ENCODE results near the gene SCN5A. TPM values are rescaled to one million over a fixed set of nuclear protein-coding genes. Genes with fewer than 3 reads are reported as not detected.

Gene SCN5A
- polyA plus RNA-seq, 1 donor from 2014 or later = not detected

- Histone ChIP-seq H4K20me1 (ENCODE audit: insufficient read depth) (no peaks in the 10 kb centered on the region), H3K4me3 (ENCODE audit: low read length) (no peak overlapping the region), H3K79me2 (replicated peaks; ENCODE audit: insufficient read depth, low read length) (no peaks in the 10 kb centered on the region), H3K9ac (ENCODE audit: low read length) (no peak overlapping the region), H3K9me3 (ENCODE audit: low read length) (no peaks in the 10 kb centered on the region), H3F3A (ENCODE audit: insufficient read depth, low read length, poor library complexity, severe bottlenecking) (no peaks in the 10 kb centered on the region), H3K4me2 (ENCODE audit: low read length) (no peak overlapping the region), H3K9me2 (ENCODE audit: insufficient read depth, low read length) (no peaks in the 10 kb centered on the region), H3K27ac (ENCODE audit: low read length) (no peak overlapping the region), H2AFZ (ENCODE audit: low read depth, low read length) (no peak overlapping the region), H3K36me3 (ENCODE audit: insufficient read depth, low read length) (no peaks in the 10 kb centered on the region), H3K27me3 (ENCODE audit: insufficient read depth, low read depth, low read length) (no peaks in the 10 kb centered on the region)
- TF ChIP-seq EZH2 (IDR thresholded peaks at IDR 0.05; ENCODE audit: borderline replicate concordance, insufficient read depth, low read length, poor library complexity, severe bottlenecking) (no peak), MXI1 (conservative IDR thresholded peaks at IDR 0.05; ENCODE audit: poor library complexity, severe bottlenecking) (no peak), RAD21 (conservative IDR thresholded peaks at IDR 0.05) (no peak), REST (IDR thresholded peaks at IDR 0.05; ENCODE audit: borderline replicate concordance) (no peak), POLR2AphosphoS5 (IDR thresholded peaks at IDR 0.05) (no peak), EP300 (conservative IDR thresholded peaks at IDR 0.05; ENCODE audit: poor library complexity, severe bottlenecking) (no peak), SMC3 (conservative IDR thresholded peaks at IDR 0.05; ENCODE audit: poor library complexity) (no peak), TAF1 (IDR thresholded peaks at IDR 0.05; ENCODE audit: low read depth) (no peak), CTCF (IDR thresholded peaks at IDR 0.05; ENCODE audit: poor library complexity, severe bottlenecking) (no peak)
These were observed 61.0 kb downstream of the SCN5A start for GRCh38 chr3:38588371-38588971.

- Histone ChIP-seq H3K4me2 (ENCODE audit: low read length) (no peak overlapping the region), H3K4me3 (ENCODE audit: low read length) (no peak overlapping the region), H2AFZ (ENCODE audit: low read depth, low read length) (no peak overlapping the region), H3K9me3 (ENCODE audit: low read length) (no peaks in the 10 kb centered on the region), H4K20me1 (ENCODE audit: insufficient read depth) (no peaks in the 10 kb centered on the region), H3K79me2 (replicated peaks; ENCODE audit: insufficient read depth, low read length) (no peaks in the 10 kb centered on the region), H3K9me2 (ENCODE audit: insufficient read depth, low read length) (no peaks in the 10 kb centered on the region), H3F3A (ENCODE audit: insufficient read depth, low read length, poor library complexity, severe bottlenecking) (no peaks in the 10 kb centered on the region), H3K27ac (ENCODE audit: low read length) (no peak overlapping the region), H3K36me3 (ENCODE audit: insufficient read depth, low read length) (no peaks in the 10 kb centered on the region), H3K27me3 (ENCODE audit: insufficient read depth, low read depth, low read length) (no peaks in the 10 kb centered on the region), H3K9ac (ENCODE audit: low read length) (no peak overlapping the region)
- TF ChIP-seq TAF1 (IDR thresholded peaks at IDR 0.05; ENCODE audit: low read depth) (no peak), POLR2AphosphoS5 (IDR thresholded peaks at IDR 0.05) (no peak), REST (IDR thresholded peaks at IDR 0.05; ENCODE audit: borderline replicate concordance) (no peak)
These were observed 61.8 kb downstream of the SCN5A start for GRCh38 chr3:38587548-38588131.

Data from neural cell (in vitro differentiated cells).